ENCODE data around the gene DSP.

The DSP gene

GRCh38 chr6:7541175-7542064 is at the start of gene DSP:
Gene DSP, plus strand, starts transcription at chr6:7541671. Its CDS starts 245 bp downstream, at chr6:7541916.
- DNase-seq (ENCODE audit: low read depth in 2 of 2), result no peak

- no peak for DNase-seq (ENCODE audit: low read depth in 2 of 2)
These were observed 47.6 kb upstream of the DSP start for GRCh38 chr6:7493866-7494265.

- DNase-seq (ENCODE audit: low read depth in 2 of 2), result no peak
These were observed 46.8 kb upstream of the DSP start for GRCh38 chr6:7494638-7495037.

GRCh38 chr6:7496266-7496875 is 45.1 kb upstream of the DSP start:
- no peak for DNase-seq (ENCODE audit: low read depth in 2 of 2)

GRCh38 chr6:7500752-7501282 is 40.7 kb upstream of the DSP start:
- DNase-seq (ENCODE audit: low read depth in 2 of 2), result no peak

- DNase-seq (ENCODE audit: low read depth in 2 of 2), result no peak
These were observed 38.7 kb upstream of the DSP start for GRCh38 chr6:7502743-7503142.

GRCh38 chr6:7504041-7504440 is 37.4 kb upstream of the DSP start:
- no peak for DNase-seq (ENCODE audit: low read depth in 2 of 2)

- no peak for DNase-seq (ENCODE audit: low read depth in 2 of 2)
These were observed 36.2 kb upstream of the DSP start for GRCh38 chr6:7505189-7505699.

DNA sequence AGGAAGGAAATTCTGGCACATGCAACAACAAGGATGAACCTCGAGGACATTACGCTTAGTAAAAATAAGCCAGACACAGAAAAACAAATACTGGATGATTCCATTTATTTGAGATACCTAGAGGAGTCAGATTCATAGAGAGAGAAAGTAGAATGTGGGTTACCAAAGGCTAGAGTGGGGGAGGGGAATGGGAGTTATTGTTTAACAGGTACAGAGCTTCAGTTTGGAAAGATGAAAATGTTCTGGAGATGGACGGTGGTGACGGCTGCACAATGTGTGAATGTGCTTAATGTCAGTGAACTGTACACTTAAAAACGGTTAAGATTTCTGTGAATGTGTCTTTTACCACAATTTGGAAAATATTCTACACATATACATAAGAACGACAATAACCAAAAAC is 33.9 kb upstream of the DSP start:
- no peak for DNase-seq (ENCODE audit: low read depth in 2 of 2)

- DNase-seq (ENCODE audit: low read depth in 2 of 2), result no peak
These were observed 29.2 kb upstream of the DSP start for GRCh38 chr6:7512320-7512719.

DNA sequence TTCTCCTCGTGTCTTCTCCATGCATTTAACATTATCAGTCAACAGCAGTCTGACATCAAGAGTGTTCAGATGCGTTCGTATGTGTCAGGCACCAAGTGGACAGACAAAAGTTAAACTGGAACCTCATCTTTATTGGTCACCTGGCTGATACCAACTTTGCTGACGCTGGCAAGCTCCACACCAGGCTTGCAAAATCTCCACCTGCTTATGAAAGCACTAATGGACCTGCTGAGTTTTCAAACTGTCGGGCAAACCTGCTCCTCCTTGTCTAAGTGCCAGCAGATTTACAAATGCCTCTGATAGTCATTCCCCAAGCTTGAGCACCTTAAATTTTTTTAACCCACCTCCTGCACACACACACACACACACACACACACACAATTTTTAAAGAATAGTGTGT is 27.9 kb upstream of the DSP start:
- DNase-seq (ENCODE audit: low read depth in 2 of 2), result no peak

- DNase-seq (ENCODE audit: low read depth in 2 of 2), result no peak
These were observed 26.1 kb upstream of the DSP start for GRCh38 chr6:7515363-7515762.

- DNase-seq (ENCODE audit: low read depth in 2 of 2), result no peak
These were observed 22.6 kb upstream of the DSP start for GRCh38 chr6:7518877-7519276.

DNA sequence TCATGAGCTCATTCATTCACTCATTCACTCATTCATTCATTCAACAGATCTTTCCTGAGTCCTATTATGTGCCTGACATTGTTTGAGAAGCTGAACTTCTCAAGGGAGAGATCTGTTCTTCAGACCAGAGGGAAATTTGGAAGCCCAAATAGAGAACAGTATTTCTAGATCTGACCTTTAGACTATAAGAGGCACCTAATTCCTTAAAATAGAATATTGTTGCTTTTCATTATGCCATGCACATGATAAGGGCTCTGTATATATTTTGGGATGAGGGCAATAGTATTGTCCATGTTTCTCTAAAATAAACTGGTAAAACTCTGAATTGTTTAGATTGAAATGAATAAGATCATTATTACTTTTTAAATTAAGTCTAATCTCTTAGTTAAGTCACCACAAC is 18.6 kb upstream of the DSP start:
- DNase-seq (ENCODE audit: low read depth in 2 of 2), result no peak

DNA sequence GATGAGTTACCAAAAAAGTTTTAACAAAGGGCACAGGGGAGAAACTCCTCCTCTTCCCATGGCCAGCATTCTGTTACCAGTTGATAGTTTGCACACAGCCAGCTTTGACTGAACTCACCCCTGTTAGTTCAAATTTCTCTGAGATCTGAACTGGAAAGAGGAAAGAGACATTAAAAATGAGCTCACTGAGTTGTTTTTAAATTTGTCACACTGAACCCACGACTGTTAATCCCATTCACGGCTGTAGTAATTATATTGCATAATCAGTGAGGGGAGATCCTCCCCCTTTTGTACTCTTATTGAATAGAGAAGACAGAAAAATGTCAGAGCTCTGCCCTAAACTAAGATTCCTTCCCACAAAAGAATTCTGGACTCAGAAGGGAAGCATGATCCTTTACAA is 17.5 kb upstream of the DSP start:
- no peak for DNase-seq (ENCODE audit: low read depth in 2 of 2)

GRCh38 chr6:7526755-7527154 is 14.7 kb upstream of the DSP start:
- DNase-seq (ENCODE audit: low read depth in 2 of 2), result no peak

DNA sequence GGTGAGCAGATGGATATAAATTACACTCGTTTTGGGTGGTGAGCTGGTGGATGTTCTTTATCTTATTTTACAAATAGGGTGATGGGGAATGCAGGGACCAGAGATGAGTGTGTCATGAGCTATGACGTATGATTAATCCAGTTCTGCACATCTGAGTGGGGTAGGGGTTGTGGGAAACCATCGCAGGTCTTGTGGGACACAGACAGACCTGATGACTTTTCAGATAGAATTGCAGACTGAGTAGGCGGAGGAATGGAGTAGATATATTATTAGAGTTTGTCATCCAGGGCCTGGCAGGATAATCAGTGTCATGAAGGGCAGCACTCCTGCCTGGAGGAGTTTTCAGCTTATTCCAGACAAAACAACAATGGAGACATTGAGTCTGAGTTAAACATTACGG is 12.9 kb upstream of the DSP start:
- no peak for DNase-seq (ENCODE audit: low read depth in 2 of 2)

DNA sequence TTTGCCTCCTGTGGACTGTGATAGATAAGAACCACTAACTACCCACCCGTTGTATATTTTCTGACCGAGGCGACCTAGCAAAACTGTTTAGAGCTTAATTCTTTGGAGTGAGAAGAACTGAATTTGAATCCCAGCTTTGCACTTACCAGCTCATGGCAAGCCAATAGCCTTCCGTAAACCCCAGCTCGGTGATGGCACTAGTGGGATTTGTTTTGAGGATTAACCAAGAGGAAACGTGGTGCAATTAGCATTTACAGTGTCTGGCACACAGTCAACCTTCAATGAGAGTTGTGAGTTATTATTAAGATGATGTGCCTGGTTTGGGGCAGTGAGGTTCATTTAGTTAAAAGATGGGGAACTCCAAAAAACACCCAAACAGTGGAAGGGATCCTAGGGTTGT is 12.3 kb upstream of the DSP start:
- DNase-seq (ENCODE audit: low read depth in 2 of 2), result no peak

- no peak for DNase-seq (ENCODE audit: low read depth in 2 of 2)
These were observed 9.2 kb upstream of the DSP start for GRCh38 chr6:7532232-7532631.

- DNase-seq (ENCODE audit: low read depth in 2 of 2), result no peak
These were observed 8.7 kb upstream of the DSP start for GRCh38 chr6:7532821-7533220.

DNA sequence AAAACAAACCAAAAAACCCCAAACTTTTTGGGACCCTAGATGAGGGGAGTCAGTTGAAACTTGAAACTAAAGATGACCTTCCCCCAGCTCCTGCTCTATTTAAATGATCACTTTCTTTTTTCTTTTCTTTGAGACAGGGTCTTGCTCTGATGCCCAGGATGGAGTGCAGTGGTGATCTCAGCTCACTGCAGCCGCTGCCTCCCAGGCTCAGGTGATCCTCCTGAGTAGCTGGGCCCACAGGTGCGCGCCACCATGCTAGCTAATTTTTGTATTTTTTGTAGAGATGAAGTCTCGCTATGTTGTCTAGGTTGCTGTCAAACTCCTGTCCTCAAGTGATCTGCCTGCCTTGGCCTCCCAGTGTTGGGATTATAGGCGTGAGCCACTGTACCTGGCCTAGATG is 7.3 kb upstream of the DSP start:
- no peak for DNase-seq (ENCODE audit: low read depth in 2 of 2)

GRCh38 chr6:7535498-7535897 is 6.0 kb upstream of the DSP start:
- DNase-seq (ENCODE audit: low read depth in 2 of 2), result no peak

DNA sequence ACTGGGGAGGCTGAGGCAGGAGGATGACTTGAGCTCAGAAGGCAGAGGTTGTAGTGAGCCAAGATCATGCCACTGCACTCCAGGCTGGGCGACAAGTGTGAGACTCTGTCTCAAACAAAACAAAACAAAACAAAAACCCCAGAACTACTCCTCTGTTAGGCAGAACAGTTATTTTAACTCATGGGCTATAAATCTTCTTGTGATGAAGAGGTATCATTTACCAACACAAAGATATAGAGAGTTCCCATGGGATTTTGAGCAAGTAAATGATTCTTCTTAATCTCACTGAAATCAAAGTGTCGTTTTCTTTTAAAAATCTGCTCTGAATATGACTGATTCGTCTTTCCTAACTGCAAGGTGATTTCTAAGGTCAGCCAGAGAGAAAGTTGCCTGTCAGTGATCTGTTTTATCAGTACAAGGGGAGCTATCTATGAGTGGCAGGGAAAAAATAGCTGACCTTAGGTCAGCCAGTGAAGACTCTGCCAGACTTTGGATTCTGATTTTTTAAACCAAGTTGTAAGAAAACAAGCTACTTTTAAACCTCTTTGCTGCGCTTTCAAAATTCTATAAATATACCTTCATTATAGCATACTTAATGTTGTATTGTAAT is 3.8 kb upstream of the DSP start:
- DNase-seq (ENCODE audit: low read depth in 2 of 2), result no peak
